SK-N-MC (cell line): ENCODE measurements around the gene MLYCD.

Experiments used
- EZH2 ChIP-seq: fragments of 200-600 bp; sonication (generic); IDR thresholded peaks from one replicate; pipeline ENCODE4 v1.6.1; 2017; ENCODE audit warnings: antibody characterized with exemption
- FOXP2 ChIP-seq: optimal IDR thresholded peaks from 2 replicates; pipeline ENCODE3; 2011; ENCODE audit warnings: mild to moderate bottlenecking, moderate library complexity; ENCODE audit not compliant: insufficient read depth; ENCODE audit errors: extremely low read length, control extremely low read depth
- POLR2AphosphoS5 ChIP-seq: IDR thresholded peaks from 2 replicates; pipeline ENCODE4 v1.6.1; 2012; ENCODE audit warnings: mild to moderate bottlenecking, low read depth, low read length, borderline replicate concordance

- no peak for TF ChIP-seq EZH2
- no peak for TF ChIP-seq POLR2AphosphoS5
- TF ChIP-seq FOXP2: no peak
Measured at GRCh38 chr16:83960521-83961249, 61.8 kb downstream of the MLYCD start.
